Kidney (tissue), 14 donors: ENCODE measurements around the gene KIF1C. TPM values are rescaled to one million over a fixed set of nuclear protein-coding genes. Genes with fewer than 3 reads are reported as not detected.

ENCODE experiments used
- DNase-seq, 5 donors: peaks; one replicate each; pipeline ENCODE4 v3.0.0-alpha.2; 2013 to 2020
- FAIRE-seq: peaks from 2 replicates; lab custom pipeline; 2012; peaks lifted over from hg19 to GRCh38; lab: Jason Lieb, UNC
- H3K27ac ChIP-seq, 2 donors: one replicate each; pipeline ENCODE4 v1.7.0; 2013; ENCODE audit warnings: low read depth in 2 of 2, low read length in 2 of 2, inconsistent platforms in 1 of 2
- H3K27me3 ChIP-seq: one replicate; pipeline ENCODE4 v1.7.1; 2013; ENCODE audit warnings: low read length, inconsistent platforms; ENCODE audit not compliant: control insufficient read depth, insufficient read depth
- H3K36me3 ChIP-seq, 3 donors: one replicate each; pipeline versions ENCODE4 v1.7.0 to v1.7.1; 2013; ENCODE audit warnings: low read length in 3 of 3, control low read depth in 1 of 3, inconsistent platforms in 1 of 3; ENCODE audit not compliant: insufficient read depth in 3 of 3, control insufficient read depth in 2 of 3
- H3K4me1 ChIP-seq, 3 donors: one replicate each; pipeline versions ENCODE4 v1.7.0 to v1.7.1; 2013; ENCODE audit warnings: low read length in 3 of 3, inconsistent platforms in 1 of 3, low read depth in 1 of 3; ENCODE audit not compliant: control insufficient read depth in 2 of 3, insufficient read depth in 2 of 3
- H3K4me3 ChIP-seq, 3 donors: one replicate each; pipeline versions ENCODE4 v1.7.0 to v1.8.1; 2013; ENCODE audit warnings: low read length in 3 of 3, control low read depth in 1 of 3, inconsistent platforms in 1 of 3
- H3K9ac ChIP-seq, 3 donors: one replicate each; pipeline versions ENCODE4 v1.7.0 to v1.7.1; 2013; ENCODE audit warnings: low read length in 3 of 3, control low read depth in 1 of 3, inconsistent platforms in 1 of 3
- H3K9me3 ChIP-seq, 3 donors: one replicate each; pipeline versions ENCODE4 v1.7.0 to v1.7.1; 2013; ENCODE audit warnings: low read length in 3 of 3, control low read depth in 1 of 3, inconsistent platforms in 1 of 3; ENCODE audit not compliant: control insufficient read depth in 2 of 3, insufficient read depth in 1 of 3
- intact Hi-C: fragments of 100-400 bp; cut with DNase I; formaldehyde crosslinking; loops from one replicate; pipeline ENCODE4 v1.11.1; 2022
- polyA plus RNA-seq: library from polyadenylated mRNA; stranded (reverse); fragments of 350-450 nt; fragmentation: Illumina TruSeq; extraction: RNeasy Lipid Tissue Mini Kit (QIAGEN cat#74804); gene quantifications from one replicate; pipeline ENCODE4 v1.2.3, GENCODE V29; 2014; ENCODE audit warnings: low read depth, low replicate concordance; ENCODE audit not compliant: insufficient read depth
- total RNA-seq: library from RNA; stranded (reverse); fragmentation: NEBNext Ultra II Directional; extraction: Animal tissue kit (Norgen Biotek cat#: 25700); gene quantifications from one replicate; pipeline ENCODE4 v1.2.1, GENCODE V29; 2021
- TF ChIP-seq, protein P1 (sequence below): IDR thresholded peaks from 3 replicates; pipeline ENCODE4 v1.5.1; 2012; ENCODE audit warnings: mild to moderate bottlenecking, moderate library complexity, borderline replicate concordance; ENCODE audit not compliant: insufficient read depth; ENCODE audit errors: extremely low read depth
- donor health status: control.
- donor health status: control.
- donor health status: control.
- donor health status: control.
- donor health status: control.
- donor health status: DM: yes; HTN: yes; CAD: no.
- donor health status: Normal renal cell carcinoma (clear cell type).

Gene KIF1C
- total and polyA plus RNA-seq, 2 donors from 2014 or later: 69.6 to 168 TPM

DNA sequence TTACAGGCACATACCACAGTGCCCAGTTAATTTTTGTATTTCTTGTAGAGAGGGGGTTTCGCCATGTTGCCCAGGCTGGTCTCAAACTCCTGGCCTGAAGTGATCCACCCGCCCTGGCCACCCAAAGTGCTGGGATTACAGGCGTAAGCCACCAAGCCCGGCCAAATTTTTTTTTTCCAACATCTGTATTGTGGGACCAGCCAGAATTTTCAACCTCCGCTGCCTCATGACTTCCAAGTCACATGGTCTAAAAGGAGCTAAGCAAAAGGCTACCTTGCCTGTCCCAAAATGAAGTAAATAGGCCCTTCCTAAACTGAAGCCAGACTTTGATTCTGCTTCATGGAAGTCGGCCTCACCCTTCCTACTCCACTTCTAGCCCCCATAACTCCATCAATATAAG, 25.9 kb upstream of the KIF1C start:
- peaks cover 0 to 17% (median 13%) of the 10 kb centered on the region in 3 donors for H3K36me3 ChIP-seq
- H3K4me3 ChIP-seq: no peak overlapping the region
- no peak overlapping the region for H3K9ac ChIP-seq
- FAIRE-seq: no peak
- H3K9me3 ChIP-seq: no peaks in the 10 kb centered on the region
- intact Hi-C loops: no loop called here
- peak in 1 of 5 donors; percentile 26 for DNase-seq
- no peak overlapping the region for H3K27ac ChIP-seq
- H3K4me1 ChIP-seq: peaks cover 3 to 25% (median 4%) of the 10 kb centered on the region in 3 donors
- TF ChIP-seq, protein P1, sequence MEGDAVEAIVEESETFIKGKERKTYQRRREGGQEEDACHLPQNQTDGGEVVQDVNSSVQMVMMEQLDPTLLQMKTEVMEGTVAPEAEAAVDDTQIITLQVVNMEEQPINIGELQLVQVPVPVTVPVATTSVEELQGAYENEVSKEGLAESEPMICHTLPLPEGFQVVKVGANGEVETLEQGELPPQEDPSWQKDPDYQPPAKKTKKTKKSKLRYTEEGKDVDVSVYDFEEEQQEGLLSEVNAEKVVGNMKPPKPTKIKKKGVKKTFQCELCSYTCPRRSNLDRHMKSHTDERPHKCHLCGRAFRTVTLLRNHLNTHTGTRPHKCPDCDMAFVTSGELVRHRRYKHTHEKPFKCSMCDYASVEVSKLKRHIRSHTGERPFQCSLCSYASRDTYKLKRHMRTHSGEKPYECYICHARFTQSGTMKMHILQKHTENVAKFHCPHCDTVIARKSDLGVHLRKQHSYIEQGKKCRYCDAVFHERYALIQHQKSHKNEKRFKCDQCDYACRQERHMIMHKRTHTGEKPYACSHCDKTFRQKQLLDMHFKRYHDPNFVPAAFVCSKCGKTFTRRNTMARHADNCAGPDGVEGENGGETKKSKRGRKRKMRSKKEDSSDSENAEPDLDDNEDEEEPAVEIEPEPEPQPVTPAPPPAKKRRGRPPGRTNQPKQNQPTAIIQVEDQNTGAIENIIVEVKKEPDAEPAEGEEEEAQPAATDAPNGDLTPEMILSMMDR: no peak
- no peaks in the 10 kb centered on the region for H3K27me3 ChIP-seq

- TF ChIP-seq, protein P1: no peak
- H3K9ac ChIP-seq: no peak overlapping the region
- DNase-seq (peak in 1 of 5 donors; percentile 66), FAIRE-seq (no peak)
- H3K4me1 ChIP-seq: peaks cover 3 to 25% (median 4%) of the 10 kb centered on the region in 3 donors
- no peaks in the 10 kb centered on the region for H3K27me3 ChIP-seq
- peaks cover 0 to 22% (median 15%) of the 10 kb centered on the region in 3 donors for H3K36me3 ChIP-seq
- intact Hi-C loops: no loop called here
- H3K4me3 ChIP-seq: no peak overlapping the region
- no peak overlapping the region for H3K27ac ChIP-seq
- no peaks in the 10 kb centered on the region for H3K9me3 ChIP-seq
These were observed 25.4 kb upstream of the KIF1C start for GRCh38 chr17:4972322-4972721.

- no peak overlapping the region for H3K9ac ChIP-seq
- peak in 1 of 5 donors; percentile 65 for DNase-seq
- FAIRE-seq: no peak
- TF ChIP-seq, protein P1: no peak
- H3K36me3 ChIP-seq: peaks cover 0 to 26% (median 19%) of the 10 kb centered on the region in 3 donors
- H3K27ac ChIP-seq: no peak overlapping the region
- no peaks in the 10 kb centered on the region for H3K27me3 ChIP-seq
- no peak overlapping the region for H3K4me3 ChIP-seq
- intact Hi-C loops: no loop called here
- no peaks in the 10 kb centered on the region for H3K9me3 ChIP-seq
- peaks cover 3 to 25% (median 4%) of the 10 kb centered on the region in 3 donors for H3K4me1 ChIP-seq
These were observed 25.0 kb upstream of the KIF1C start for GRCh38 chr17:4972752-4973151.
